HUES48 (cell line): Measurements from ENCODE around the gene RPTN.
"Not testable (repeated sequence)": the region's sequence is repeated elsewhere in the genome, so short reads cannot be mapped to it uniquely, and the experiment has no call there.

Experiments
- H3K27ac ChIP-seq: one replicate; pipeline ENCODE4 v1.7.0; 2013; ENCODE audit warnings: low read depth, low read length, inconsistent platforms
- H3K27me3 ChIP-seq: 2 replicates; pipeline ENCODE4 v1.6.1; 2013; ENCODE audit warnings: mild to moderate bottlenecking, low read length; ENCODE audit not compliant: control insufficient read depth, insufficient read depth
- H3K36me3 ChIP-seq: 2 replicates; pipeline ENCODE4 v1.6.1; 2013; ENCODE audit warnings: low read length; ENCODE audit not compliant: control insufficient read depth, insufficient read depth
- H3K4me1 ChIP-seq: 2 replicates; pipeline ENCODE4 v1.6.1; 2013; ENCODE audit warnings: mild to moderate bottlenecking, low read length; ENCODE audit not compliant: control insufficient read depth, insufficient read depth
- H3K4me3 ChIP-seq: 2 replicates; pipeline ENCODE4 v1.5.1; 2013; ENCODE audit warnings: mild to moderate bottlenecking, low read depth, low read length
- H3K9ac ChIP-seq: 2 replicates; pipeline ENCODE4 v1.6.1; 2013; ENCODE audit warnings: mild to moderate bottlenecking, low read depth, low read length, moderate library complexity
- H3K9me3 ChIP-seq: 2 replicates; pipeline ENCODE4 v1.6.1; 2013; ENCODE audit warnings: low read length; ENCODE audit not compliant: control insufficient read depth, insufficient read depth

The RPTN gene

DNA sequence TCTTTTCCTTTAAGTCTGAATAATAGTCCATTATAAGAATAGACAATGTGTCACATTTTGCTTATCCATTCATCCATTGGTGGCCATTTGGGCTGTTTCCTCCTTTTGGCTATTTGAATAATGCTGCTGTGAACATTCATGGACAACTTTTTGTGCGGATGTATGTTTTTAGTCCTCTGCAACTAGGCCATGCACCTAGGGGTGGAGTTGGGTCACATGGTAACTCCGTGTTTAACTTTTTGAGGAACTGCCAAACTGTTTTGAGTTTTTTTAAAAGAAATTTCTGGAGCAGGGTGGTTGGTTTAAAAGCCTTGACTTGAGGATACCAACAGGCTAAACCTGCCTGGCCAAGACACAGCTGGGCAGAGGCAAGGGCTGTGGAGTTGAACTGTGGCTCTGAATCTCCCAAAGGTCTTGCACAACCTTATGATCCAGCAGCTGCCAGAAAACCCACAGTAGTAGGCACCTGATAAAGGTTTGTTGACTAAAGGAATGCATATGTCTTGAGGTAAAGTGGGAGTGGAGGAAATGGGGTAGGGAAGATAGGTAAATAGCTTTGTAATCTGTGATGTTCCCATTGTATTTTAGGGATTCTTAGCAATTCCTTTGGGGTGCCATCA is 5.6 kb upstream of the RPTN start:
- H3K27me3 ChIP-seq = no peaks in the 10 kb centered on the region
- H3K4me1 ChIP-seq = no peaks in the 10 kb centered on the region
- H3K9ac ChIP-seq = no peak overlapping the region
- no peak overlapping the region for H3K4me3 ChIP-seq
- H3K9me3 ChIP-seq = peaks cover 22% of the 10 kb centered on the region
- H3K27ac ChIP-seq = no peak overlapping the region
- no peaks in the 10 kb centered on the region for H3K36me3 ChIP-seq

DNA sequence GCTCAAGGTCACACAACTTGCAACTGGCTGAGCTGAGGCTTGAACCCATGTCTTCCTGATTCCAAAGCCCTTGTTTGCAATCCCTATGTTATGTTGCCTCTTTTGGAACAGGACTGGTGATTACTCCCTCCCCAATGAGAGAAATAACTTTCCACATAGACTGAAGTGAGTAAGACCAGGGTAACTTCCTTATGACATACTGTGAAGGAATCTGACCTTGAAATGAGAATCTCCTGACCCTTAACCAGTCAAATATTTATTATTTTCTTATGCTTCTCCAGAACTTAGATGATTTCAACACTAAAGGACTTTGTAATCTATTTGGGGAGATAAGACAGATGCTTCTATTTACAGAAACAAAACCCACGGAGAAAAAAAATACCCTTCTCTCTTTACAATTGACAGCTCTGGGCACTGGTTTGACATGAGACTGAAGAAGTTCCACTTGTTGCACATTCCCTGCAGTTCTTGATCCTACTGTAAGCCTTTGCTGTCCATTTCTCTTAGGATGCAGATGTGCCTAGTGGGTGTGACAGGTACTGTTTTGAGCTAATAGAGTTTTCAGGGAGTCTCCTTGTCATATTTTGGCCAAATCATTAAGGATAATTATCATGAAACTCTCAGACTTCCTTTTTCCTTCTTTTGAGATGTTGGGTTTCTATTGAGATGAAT is 3.9 kb upstream of the RPTN start:
- H3K9me3 ChIP-seq = peaks cover 22% of the 10 kb centered on the region
- no peaks in the 10 kb centered on the region for H3K27me3 ChIP-seq
- no peak overlapping the region for H3K27ac ChIP-seq
- H3K9ac ChIP-seq = no peak overlapping the region
- no peaks in the 10 kb centered on the region for H3K36me3 ChIP-seq
- no peak overlapping the region for H3K4me3 ChIP-seq
- H3K4me1 ChIP-seq = no peaks in the 10 kb centered on the region

DNA sequence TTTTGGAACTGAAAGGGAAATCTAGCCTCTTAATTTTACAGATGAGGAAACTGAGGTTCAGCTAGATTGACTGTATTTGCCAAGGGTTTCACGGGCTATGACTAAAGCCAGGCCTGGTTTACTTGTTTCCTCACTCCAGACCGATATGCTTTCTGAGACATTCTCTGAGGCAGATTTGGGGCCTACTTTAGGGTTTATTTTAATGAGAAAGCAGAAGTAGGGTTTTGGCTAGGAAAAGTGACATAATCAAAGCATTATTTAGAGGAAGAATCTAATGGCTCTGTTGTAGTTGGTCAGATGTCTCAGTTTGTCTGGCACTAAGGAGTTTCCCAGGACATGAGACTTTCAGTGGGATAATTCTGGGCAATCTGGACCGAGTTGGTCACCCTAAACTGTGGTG is 1.5 kb upstream of the RPTN start:
- H3K4me3 ChIP-seq = no peak overlapping the region
- no peak overlapping the region for H3K27ac ChIP-seq
- no peak overlapping the region for H3K9ac ChIP-seq
- no peaks in the 10 kb centered on the region for H3K4me1 ChIP-seq
- H3K27me3 ChIP-seq = no peaks in the 10 kb centered on the region
- no peaks in the 10 kb centered on the region for H3K36me3 ChIP-seq
- peaks cover 16% of the 10 kb centered on the region for H3K9me3 ChIP-seq

DNA sequence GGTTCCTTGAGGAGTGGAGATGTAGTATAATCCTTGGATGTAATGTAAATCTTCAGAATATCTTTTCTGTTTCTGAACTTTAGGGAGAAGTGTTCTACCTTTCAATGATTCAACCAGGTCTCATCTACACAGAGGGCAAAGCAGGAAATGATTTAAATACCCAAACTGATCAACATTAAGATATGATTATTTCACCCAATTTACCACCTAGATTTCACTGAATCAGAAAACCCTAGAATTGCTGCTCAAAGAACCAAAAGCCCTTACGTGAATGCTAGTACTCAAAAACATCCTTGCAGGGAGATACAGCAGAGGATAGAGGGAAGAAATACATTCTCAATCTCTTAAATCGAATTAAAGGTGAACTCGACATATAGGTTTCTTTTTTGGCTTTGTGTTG is 5.0 kb downstream of the RPTN start:
- peaks cover 32% of the 10 kb centered on the region for H3K9me3 ChIP-seq
- no peak overlapping the region for H3K9ac ChIP-seq
- H3K4me1 ChIP-seq = no peaks in the 10 kb centered on the region
- no peak overlapping the region for H3K4me3 ChIP-seq
- no peaks in the 10 kb centered on the region for H3K27me3 ChIP-seq
- no peak overlapping the region for H3K27ac ChIP-seq
- no peaks in the 10 kb centered on the region for H3K36me3 ChIP-seq

DNA sequence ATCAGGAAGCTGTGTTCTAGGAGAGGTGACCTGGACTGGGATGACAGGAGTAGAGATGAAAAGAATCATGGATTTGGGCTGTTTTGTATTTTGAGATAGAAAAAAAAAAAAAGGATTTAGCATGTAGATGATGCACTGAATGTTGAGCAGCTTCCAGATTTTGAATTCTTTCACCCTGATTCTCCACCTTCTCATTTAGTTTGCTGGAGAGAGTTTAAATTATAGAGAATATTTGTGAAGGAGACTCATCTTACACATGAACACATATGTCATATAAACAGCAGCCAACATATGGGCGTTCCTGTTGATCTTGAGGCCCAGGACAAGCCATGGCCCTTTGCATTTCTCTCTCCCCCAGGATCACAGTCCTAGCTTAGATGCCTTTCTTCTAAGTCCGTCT is 7.4 kb downstream of the RPTN start:
- Histone ChIP-seq H3K9me3 (peaks cover 48% of the 10 kb centered on the region), H3K9ac (no peak overlapping the region), H3K4me3 (no peak overlapping the region)

DNA sequence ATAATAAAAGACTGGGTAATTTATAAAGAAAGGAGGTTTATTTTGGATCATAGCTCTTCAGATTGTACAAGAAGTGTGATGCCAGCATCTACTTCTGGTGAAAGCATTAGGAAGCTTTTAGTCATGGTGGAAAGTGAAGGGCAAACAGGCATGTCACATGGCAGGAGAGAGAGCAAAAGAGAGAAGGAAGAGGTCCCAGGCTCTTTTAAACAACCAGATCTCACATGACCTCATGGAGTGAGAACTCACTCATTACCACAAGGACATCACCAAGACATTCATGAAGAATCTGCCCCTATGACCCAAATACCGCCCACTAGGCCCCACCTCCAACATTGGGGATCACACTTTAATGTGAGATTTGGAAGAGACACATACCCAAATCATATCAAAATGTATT is 10.0 kb downstream of the RPTN start:
- Histone ChIP-seq H3K4me3 (no peak overlapping the region), H3K9me3 (peaks cover 45% of the 10 kb centered on the region), H3K9ac (no peak overlapping the region), H3K36me3 (no peaks in the 10 kb centered on the region), H3K27ac (no peak overlapping the region), H3K4me1 (no peaks in the 10 kb centered on the region), H3K27me3 (no peaks in the 10 kb centered on the region)

More for the DNA sequence above, 7.4 kb downstream of the RPTN start:
- H3K27ac ChIP-seq = no peak overlapping the region
- no peaks in the 10 kb centered on the region for H3K27me3 ChIP-seq
- no peaks in the 10 kb centered on the region for H3K4me1 ChIP-seq
- no peaks in the 10 kb centered on the region for H3K36me3 ChIP-seq

DNA sequence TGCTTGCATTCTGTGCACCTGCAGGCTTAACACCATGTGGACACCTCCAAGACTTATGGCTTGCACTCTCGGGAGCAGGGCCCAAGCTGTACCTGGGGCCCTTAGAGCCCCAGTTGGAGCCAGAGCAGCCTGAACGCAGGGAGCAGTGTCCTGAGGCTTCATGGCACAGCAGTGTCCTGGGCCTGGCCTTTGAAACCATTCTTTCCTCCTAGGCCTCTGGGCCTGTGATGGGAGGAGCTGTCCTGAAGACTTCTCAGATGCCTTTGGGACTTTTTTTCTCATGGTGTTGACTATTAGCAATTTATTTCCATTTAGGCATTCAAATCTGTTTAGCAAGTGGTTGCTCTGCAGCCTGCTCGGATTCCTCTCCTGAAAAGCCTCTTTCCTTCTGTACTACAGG is 11.0 kb downstream of the RPTN start:
- Histone ChIP-seq H3K9me3 (peaks cover 47% of the 10 kb centered on the region), H3K27ac (no peak overlapping the region), H3K4me3 (no peak overlapping the region), H3K9ac (no peak overlapping the region), H3K4me1 (no peaks in the 10 kb centered on the region), H3K36me3 (no peaks in the 10 kb centered on the region), H3K27me3 (no peaks in the 10 kb centered on the region)

DNA sequence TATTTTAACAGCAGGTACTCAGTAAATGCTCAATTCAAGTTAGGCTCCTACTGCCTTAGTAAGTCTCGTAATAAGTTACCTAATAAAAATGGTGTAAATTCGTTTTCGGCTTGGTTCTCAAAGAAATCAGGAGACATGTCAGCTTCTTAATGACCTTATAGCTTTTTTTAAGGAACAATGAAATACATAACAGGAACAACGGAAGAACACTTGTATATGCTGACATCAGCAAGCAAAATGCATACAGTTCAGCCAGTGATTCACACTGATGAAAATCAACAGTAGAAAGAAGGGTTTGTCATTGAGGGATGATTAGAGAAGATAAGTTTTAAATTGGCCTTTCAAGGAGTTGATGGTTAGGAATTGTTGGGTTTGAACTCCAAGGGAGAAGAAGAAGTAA is 13.3 kb downstream of the RPTN start:
- H3K9ac ChIP-seq = no peak overlapping the region
- no peak overlapping the region for H3K4me3 ChIP-seq
- H3K27ac ChIP-seq = no peak overlapping the region
- peaks cover 33% of the 10 kb centered on the region for H3K9me3 ChIP-seq
- H3K4me1 ChIP-seq = no peaks in the 10 kb centered on the region
- no peaks in the 10 kb centered on the region for H3K27me3 ChIP-seq
- H3K36me3 ChIP-seq = no peaks in the 10 kb centered on the region

DNA sequence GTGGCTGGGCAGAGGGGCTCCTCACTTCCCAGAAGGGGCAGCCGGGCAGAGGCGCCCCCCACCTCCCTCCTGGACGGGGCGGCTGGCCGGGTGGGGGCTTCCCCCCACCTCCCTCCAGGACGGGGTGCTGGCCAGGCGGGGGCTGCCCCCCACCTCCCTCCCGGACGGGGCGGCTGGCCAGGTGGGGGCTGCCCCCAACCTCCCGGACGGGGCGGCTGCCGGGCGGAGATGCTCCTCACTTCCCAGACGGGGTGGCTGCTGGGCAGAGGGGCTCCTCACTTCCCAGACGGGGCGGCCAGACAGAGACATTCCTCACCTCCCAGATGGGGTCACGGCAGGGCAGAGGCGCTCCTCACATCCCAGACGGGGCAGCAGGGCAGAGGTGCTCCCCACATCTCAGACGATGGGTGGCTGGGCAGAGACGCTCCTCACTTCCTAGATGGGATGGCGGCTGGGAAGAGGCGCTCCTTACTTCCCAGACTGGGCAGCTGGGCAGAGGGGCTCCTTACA is 14.3 kb downstream of the RPTN start:
- H3K9me3 ChIP-seq = peaks cover 33% of the 10 kb centered on the region
- not testable (repeated sequence) for H3K4me3 ChIP-seq, H3K27ac ChIP-seq, H3K36me3 ChIP-seq, H3K9ac ChIP-seq, H3K4me1 ChIP-seq, H3K27me3 ChIP-seq

DNA sequence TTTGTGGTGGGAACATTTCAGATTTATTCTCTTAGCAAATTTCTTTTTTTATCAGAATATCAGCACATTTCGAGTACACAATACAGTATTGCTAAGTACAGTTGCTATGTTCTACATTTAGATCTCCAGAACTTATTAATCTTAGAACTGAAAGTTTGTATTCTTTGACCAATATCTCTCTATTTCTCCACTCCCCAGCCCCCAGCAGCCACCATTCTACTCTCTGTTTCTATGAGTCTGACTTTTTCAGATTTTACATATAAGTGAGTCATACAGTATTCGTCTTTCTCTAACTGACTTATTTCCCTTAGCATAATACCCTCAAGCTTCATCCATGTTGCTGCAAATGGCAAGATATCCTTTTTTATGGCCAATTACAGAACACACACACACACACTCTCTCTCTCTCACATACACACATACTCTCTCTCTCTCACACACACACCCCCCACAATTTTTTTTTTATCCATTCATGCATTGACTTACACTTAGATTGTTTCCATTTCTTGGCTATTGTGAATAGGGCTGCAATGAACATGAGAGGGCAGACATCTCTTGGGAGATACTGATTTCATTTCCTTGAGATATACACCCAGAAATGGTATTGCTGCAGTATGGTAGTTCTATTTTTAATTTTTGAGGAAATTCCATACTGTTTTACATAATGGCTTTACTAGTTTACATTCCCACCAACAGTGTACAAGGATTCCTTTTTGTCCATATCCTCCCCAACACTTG is 15.7 kb downstream of the RPTN start:
- Histone ChIP-seq H3K27ac (no peak overlapping the region), H3K4me3 (no peak overlapping the region), H3K9ac (no peak overlapping the region), H3K9me3 (peaks cover 21% of the 10 kb centered on the region), H3K27me3 (no peaks in the 10 kb centered on the region), H3K4me1 (no peaks in the 10 kb centered on the region), H3K36me3 (no peaks in the 10 kb centered on the region)

DNA sequence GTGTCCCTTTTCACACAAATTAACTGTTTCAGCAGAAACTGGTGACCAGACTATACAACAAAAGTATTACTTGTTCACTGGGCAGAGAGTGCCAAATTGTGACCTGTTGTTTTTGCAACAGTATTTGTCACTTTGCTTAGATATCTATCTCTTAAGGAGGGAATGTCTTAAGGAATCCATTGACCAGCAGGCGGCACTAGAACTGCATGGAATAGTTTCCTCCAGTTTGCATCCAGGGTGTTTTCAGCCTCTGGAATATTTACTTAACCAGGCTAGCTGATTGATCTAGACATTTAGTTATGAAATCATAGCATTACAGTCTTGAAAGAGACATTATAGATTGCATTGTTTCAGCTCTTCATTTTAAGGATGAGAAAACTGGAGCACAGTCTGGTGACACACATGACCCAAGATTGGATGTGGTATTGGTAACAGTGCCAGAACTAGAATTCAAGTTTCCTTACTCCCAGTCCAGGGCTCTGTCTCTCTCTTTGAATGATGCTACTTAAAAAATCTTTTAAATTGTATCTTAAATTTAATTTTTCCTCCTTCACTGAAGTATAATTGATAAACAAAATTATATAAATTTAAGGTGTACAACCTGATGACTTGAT is 16.9 kb downstream of the RPTN start:
- Histone ChIP-seq H3K4me1 (no peaks in the 10 kb centered on the region), H3K4me3 (no peak overlapping the region), H3K9me3 (peaks cover 11% of the 10 kb centered on the region), H3K9ac (no peak overlapping the region), H3K27me3 (no peaks in the 10 kb centered on the region), H3K36me3 (no peaks in the 10 kb centered on the region), H3K27ac (no peak overlapping the region)
